Activated CD4-positive, alpha-beta T cell treated with anti-CD3 and anti-CD28 coated beads for 1 hour (primary cell): ENCODE measurements around the gene MSX1.

Experiments used
- DNase-seq: peaks from one replicate; pipeline ENCODE4 v3.0.0-alpha.2; 2020

Gene MSX1

GRCh38 chr4:4841156-4841555 lies 18.3 kb upstream of the MSX1 start:
- no peak for DNase-seq

- DNase-seq: no peak
Measured at GRCh38 chr4:4842476-4843441, 16.7 kb upstream of the MSX1 start.

- no peak for DNase-seq
Measured at GRCh38 chr4:4843635-4844291, 15.7 kb upstream of the MSX1 start.

- DNase-seq: no peak
Measured at GRCh38 chr4:4845027-4845426, 14.4 kb upstream of the MSX1 start.

GRCh38 chr4:4847011-4847410 lies 12.5 kb upstream of the MSX1 start:
- no peak for DNase-seq

GRCh38 chr4:4848540-4848939 lies 10.9 kb upstream of the MSX1 start:
- no peak for DNase-seq

GRCh38 chr4:4849106-4849505 lies 10.4 kb upstream of the MSX1 start:
- no peak for DNase-seq

GRCh38 chr4:4849524-4850193 lies 9.8 kb upstream of the MSX1 start:
- DNase-seq: no peak

GRCh38 chr4:4851081-4851480 lies 8.4 kb upstream of the MSX1 start:
- no peak for DNase-seq

GRCh38 chr4:4851906-4852305 lies 7.6 kb upstream of the MSX1 start:
- no peak for DNase-seq

- DNase-seq: no peak
Measured at GRCh38 chr4:4852591-4853362, 6.7 kb upstream of the MSX1 start.

- no peak for DNase-seq
Measured at GRCh38 chr4:4853371-4853823, 6.1 kb upstream of the MSX1 start.

GRCh38 chr4:4853921-4854648 lies 5.4 kb upstream of the MSX1 start:
- DNase-seq: no peak

GRCh38 chr4:4854649-4855295 lies 4.7 kb upstream of the MSX1 start:
- no peak for DNase-seq

GRCh38 chr4:4855301-4856070 lies 4.0 kb upstream of the MSX1 start:
- no peak for DNase-seq

- no peak for DNase-seq
Measured at GRCh38 chr4:4856071-4857000, 3.1 kb upstream of the MSX1 start.

GRCh38 chr4:4857001-4857808 lies 2.3 kb upstream of the MSX1 start:
- no peak for DNase-seq

GRCh38 chr4:4857809-4858508 lies 1.5 kb upstream of the MSX1 start:
- no peak for DNase-seq
